HG03039 (cell line): ENCODE results near the gene ZC3H7B.
A peak's percentile ranks its signal among the peaks of the same experiment; 100 is the strongest.
"Not testable (repeated sequence)": the region's sequence is repeated elsewhere in the genome, so short reads cannot be mapped to it uniquely, and the experiment has no call there.

Experiments
- ATAC-seq: cut with Tn5 transposase; IDR thresholded peaks from one replicate; pipeline ENCODE4 v1.9.1; 2021; ENCODE audit warnings: mild to moderate bottlenecking, moderate library complexity; ENCODE audit not compliant: unreplicated experiment

ZC3H7B gene

GRCh38 chr22:41285820-41286638, 15.3 kb upstream of the ZC3H7B start, which contains the start of gene RANGAP1:
TSS of gene RANGAP1 (minus strand) at chr22:41286187. CDS start at chr22:41281044, 5,143 bp downstream.
- peak; percentile 94 for ATAC-seq

GRCh38 chr22:41286639-41287091, 14.7 kb upstream of the ZC3H7B start:
- ATAC-seq = peak; percentile 3

DNA sequence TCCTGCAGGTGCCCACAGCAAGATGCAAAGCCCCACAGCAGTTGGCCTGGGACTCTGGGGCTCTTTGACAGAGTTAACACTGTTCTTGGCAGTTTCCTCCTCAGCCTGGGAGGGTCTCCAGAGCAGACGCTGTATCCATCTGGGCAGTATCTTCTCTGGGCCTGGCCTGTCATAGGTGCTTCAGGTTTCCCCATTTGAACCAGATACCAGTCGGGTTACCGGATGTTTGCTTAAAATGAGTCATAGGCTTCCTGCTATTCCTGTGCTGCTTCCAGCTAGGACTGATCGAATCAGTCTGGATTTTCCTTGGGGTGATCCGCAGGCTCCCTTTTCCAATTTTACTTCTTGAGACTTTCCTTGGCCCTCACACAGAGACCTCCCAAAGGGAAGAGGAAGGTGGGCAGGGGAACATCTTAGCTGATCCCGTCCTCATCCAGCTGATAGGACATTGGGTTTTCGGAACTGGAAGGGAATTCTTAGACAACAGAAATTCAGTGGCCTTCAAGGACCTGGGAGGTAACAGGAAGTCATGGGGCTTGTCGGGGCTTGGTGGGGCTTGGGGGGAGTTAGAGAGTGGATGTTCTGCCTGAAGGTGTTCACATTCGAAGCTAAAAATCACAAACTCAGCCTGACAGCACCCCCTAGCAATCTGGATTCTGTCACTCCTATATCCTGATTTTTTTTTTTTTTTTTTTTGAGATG, 12.9 kb upstream of the ZC3H7B start:
- ATAC-seq = no peak

GRCh38 chr22:41289671-41290070, 11.7 kb upstream of the ZC3H7B start:
- ATAC-seq = no peak

DNA sequence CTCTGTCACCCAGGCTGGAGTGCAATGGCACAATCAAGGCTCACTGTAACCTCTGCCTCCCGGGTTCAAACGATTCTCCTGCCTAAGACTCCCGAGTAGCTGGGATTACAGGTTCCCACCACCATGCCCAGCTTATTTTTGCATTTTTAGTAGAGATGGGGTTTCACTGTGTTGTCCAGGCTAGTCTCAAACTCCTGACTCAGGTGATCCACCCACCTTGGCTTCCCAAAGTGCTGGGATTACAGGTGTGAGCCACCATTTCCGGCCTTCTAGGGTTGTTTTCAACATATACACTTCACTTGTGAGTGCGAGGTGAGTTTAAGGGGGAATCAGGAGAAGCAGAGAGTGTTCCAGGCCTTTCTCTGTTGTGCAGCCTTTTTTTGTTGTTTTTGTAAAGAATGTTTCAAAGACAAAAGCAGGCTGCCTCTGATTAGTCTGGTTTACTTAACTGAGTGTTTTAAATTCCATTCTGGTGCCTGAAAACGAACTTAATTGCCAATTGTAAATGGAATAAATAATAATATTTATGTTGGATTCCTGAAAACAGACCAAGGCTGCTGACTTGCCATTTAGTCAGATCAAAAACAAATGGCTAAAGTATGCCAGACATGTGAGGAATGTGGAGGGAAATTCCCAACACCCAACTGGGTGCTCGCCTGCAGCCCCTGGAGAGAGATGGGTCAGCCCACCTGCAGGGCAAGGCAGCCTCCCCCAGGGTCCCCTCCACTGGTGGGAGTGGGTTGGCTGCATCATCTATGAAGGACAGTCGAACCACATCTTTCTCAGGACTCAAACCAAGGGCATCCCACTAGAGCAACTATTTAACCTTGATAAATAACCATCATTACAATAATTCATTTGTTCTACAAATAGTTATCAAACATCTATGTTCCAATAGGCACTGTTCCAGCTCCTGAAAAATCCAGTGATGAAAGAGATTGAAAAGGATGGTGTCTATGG, 10.8 kb upstream of the ZC3H7B start:
- no peak for ATAC-seq

GRCh38 chr22:41294816-41295215, 6.5 kb upstream of the ZC3H7B start:
- not testable (repeated sequence) for ATAC-seq

- no peak for ATAC-seq
These were observed 4.3 kb upstream of the ZC3H7B start for GRCh38 chr22:41296826-41297667.

DNA sequence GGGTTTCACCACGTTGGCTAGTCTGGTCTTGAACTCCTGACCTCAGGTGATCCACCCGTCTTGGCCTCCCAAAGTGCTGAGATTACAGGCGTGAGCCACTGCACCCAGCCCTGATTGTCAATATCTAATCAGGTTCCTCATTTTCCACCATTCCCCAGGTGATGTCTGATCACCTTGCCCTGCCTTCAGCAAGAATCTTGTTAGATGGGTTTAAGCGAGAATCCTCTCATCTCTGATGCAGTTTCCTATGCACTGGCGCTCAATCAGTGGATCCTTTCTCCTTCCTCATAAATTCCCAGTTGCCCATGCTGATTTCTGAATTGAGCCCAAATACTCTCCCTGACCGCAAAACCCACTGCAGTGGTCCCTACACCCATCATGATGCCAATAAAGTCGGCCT, 664 bp upstream of the ZC3H7B start:
- no peak for ATAC-seq

DNA sequence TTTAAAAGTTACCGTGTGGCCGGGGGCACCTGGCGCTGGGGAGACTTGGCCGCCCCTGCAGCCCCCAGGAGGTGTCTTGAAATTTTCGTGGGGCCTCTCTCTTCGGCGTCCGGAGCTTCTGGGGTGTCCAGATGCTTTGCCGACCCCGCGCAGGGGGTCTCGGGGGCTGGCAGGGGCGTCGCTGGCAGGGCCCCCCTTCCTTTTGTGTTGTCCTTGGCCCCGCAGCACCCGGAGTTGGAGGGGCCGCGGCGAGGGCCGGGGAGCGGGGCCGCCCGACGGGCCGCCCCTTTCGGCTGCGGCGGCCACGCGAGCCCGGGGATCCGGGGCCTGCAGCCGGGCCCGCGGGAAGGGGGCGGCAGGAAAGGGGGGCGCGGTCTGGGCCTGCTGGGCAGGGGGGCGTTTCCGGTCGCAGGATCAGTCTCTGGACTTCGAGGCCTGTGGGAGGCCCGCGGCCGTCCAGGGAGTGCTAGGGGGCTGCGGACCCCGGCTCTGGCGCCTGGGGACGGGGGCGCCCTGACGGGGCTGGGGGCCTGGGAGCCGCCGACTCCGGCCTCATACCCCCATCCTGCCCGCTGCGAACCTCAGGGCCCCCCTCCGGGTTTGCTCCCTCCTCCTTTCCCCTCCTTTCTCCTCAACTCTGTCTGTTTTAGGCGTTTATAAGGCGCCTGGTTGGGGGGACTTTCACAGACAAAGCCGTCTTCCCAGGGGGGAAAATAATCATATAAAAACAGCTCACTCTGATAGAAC, 869 bp downstream of the ZC3H7B start:
- no peak for ATAC-seq

DNA sequence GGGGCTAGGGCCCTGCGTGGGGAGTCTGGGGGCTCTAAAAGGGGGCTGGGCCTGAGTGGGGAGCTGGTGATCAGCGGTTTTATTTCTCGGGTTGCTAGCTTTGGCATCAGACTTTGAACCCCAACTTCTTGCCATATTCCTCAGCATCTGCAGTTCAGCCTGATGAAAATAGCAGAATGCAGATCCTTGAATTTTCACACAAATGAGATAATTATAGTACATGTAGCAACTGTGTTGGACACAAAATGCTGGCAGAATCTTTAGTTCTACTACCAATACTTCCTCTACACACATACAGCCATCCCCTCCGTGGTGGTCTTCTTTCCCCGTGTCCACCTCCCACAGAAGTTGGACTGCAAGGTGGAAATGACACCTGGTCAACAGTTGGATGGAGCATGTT, 1.5 kb downstream of the ZC3H7B start:
- ATAC-seq = no peak

- no peak for ATAC-seq
These were observed 4.3 kb downstream of the ZC3H7B start for GRCh38 chr22:41305646-41306045.

DNA sequence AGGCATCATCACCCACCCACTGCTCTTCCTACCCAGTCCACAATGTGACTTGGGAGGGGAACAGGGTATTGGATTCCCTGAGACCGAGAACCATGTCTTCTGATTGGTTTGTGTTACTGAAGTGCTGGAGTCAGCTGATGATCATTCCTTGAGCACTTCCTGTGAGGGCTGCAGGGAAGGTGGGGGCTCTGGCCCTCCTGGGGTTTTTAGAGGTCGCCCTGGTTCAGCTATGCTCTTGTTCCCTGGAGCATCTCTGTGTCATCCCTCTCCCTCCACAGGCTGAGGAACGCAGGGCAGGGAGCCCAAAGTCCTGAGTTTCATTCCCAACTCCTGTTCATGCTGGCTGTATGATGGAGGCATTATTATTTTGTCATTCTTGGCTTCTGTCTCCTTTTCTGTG, 6.7 kb downstream of the ZC3H7B start:
- no peak for ATAC-seq

GRCh38 chr22:41308544-41308947, 7.2 kb downstream of the ZC3H7B start:
- ATAC-seq = no peak

GRCh38 chr22:41310336-41310735, 9.0 kb downstream of the ZC3H7B start:
- no peak for ATAC-seq

GRCh38 chr22:41311487-41311886, 10.2 kb downstream of the ZC3H7B start:
- ATAC-seq = no peak

GRCh38 chr22:41314821-41315220, 13.5 kb downstream of the ZC3H7B start:
- no peak for ATAC-seq

GRCh38 chr22:41315586-41315985, 14.3 kb downstream of the ZC3H7B start:
- no peak for ATAC-seq

GRCh38 chr22:41320416-41321240, 19.3 kb downstream of the ZC3H7B start:
- no peak for ATAC-seq
